OCI-LY3 (cell line): ENCODE results near the gene FAM53B.

Experiments
- EZH2phosphoT487 ChIP-seq: fragments of 200-600 bp; shearing (Covaris generic); IDR thresholded peaks from 2 replicates; pipeline ENCODE4 v1.6.1; 2018; ENCODE audit warnings: antibody characterized with exemption, mixed run types, low read depth
- TF ChIP-seq, protein P1 (sequence below): fragments of 200-600, 300-600 bp; sonication (generic); IDR thresholded peaks from 2 replicates; pipeline ENCODE4 v1.5.1; 2014; ENCODE audit warnings: antibody characterized with exemption, low read length, low read depth

DNA sequence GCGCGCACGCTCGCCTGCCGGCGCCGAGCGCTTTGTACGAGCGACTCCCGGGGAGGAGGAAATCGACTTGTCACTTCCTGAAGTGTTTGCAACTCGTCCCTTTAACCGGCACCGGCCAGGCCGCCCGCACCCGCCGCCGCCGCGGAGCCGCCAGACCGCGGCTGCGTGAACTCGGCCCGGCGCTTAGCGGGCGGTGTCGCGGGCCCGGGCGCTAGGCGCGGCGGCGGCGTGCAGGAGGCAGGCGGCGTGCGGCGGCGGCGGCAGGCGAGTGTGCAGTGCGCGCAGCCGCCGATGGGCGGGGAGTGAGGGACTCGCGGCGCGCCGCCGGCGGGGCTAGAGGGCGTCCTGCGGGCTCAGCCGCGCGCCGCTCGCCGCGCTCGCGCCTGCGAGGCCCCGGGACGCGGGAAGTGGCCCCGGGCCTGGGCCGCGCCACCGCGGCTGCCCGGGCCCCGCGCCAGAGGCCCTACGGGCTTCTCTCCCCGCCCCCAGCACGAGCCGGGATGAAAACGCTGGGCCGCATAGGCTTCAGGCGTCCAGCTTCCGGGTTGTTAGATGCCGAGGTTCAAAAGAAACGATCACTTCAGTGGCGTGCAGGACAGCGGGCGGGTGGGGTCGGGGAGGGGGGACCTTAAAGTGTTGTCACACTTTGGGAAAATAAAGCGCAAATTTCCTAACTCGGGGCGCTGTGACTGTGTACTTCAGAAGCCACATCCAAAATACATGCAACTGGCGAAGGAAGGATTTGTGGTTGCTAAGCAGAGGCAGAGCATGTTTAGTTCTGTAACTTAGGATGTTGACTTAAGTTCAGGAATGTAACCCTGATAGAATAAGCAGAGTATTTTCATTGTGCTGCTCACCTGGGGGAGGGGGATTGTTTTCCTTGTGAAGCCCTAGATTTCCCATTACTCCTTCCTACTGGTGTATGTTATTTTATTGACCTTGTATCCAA is at the start of gene FAM53B:
- TF ChIP-seq, protein P1, sequence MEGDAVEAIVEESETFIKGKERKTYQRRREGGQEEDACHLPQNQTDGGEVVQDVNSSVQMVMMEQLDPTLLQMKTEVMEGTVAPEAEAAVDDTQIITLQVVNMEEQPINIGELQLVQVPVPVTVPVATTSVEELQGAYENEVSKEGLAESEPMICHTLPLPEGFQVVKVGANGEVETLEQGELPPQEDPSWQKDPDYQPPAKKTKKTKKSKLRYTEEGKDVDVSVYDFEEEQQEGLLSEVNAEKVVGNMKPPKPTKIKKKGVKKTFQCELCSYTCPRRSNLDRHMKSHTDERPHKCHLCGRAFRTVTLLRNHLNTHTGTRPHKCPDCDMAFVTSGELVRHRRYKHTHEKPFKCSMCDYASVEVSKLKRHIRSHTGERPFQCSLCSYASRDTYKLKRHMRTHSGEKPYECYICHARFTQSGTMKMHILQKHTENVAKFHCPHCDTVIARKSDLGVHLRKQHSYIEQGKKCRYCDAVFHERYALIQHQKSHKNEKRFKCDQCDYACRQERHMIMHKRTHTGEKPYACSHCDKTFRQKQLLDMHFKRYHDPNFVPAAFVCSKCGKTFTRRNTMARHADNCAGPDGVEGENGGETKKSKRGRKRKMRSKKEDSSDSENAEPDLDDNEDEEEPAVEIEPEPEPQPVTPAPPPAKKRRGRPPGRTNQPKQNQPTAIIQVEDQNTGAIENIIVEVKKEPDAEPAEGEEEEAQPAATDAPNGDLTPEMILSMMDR: no peak
- TF ChIP-seq EZH2phosphoT487: no peak
